WI38 (cell line): Measurements from ENCODE around the gene SLC6A17.

ENCODE experiments used
- H3K4me3 ChIP-seq: 2 replicates; pipeline ENCODE4 v1.5.1; 2011; ENCODE audit warnings: low read depth, mild to moderate bottlenecking, control low read depth, low read length
- TF ChIP-seq, protein P1 (sequence below): IDR thresholded peaks from 2 replicates; pipeline ENCODE4 v1.5.1; 2012; ENCODE audit warnings: low read depth, mild to moderate bottlenecking, control low read depth, low read length

Gene SLC6A17

GRCh38 chr1:110173466-110174105 lies 23.3 kb downstream of the SLC6A17 start:
- TF ChIP-seq, protein P1, sequence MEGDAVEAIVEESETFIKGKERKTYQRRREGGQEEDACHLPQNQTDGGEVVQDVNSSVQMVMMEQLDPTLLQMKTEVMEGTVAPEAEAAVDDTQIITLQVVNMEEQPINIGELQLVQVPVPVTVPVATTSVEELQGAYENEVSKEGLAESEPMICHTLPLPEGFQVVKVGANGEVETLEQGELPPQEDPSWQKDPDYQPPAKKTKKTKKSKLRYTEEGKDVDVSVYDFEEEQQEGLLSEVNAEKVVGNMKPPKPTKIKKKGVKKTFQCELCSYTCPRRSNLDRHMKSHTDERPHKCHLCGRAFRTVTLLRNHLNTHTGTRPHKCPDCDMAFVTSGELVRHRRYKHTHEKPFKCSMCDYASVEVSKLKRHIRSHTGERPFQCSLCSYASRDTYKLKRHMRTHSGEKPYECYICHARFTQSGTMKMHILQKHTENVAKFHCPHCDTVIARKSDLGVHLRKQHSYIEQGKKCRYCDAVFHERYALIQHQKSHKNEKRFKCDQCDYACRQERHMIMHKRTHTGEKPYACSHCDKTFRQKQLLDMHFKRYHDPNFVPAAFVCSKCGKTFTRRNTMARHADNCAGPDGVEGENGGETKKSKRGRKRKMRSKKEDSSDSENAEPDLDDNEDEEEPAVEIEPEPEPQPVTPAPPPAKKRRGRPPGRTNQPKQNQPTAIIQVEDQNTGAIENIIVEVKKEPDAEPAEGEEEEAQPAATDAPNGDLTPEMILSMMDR, result no peak
- no peak overlapping the region for H3K4me3 ChIP-seq

GRCh38 chr1:110174961-110175360 lies 24.7 kb downstream of the SLC6A17 start:
- TF ChIP-seq, protein P1, result no peak
- H3K4me3 ChIP-seq, result no peak overlapping the region

DNA sequence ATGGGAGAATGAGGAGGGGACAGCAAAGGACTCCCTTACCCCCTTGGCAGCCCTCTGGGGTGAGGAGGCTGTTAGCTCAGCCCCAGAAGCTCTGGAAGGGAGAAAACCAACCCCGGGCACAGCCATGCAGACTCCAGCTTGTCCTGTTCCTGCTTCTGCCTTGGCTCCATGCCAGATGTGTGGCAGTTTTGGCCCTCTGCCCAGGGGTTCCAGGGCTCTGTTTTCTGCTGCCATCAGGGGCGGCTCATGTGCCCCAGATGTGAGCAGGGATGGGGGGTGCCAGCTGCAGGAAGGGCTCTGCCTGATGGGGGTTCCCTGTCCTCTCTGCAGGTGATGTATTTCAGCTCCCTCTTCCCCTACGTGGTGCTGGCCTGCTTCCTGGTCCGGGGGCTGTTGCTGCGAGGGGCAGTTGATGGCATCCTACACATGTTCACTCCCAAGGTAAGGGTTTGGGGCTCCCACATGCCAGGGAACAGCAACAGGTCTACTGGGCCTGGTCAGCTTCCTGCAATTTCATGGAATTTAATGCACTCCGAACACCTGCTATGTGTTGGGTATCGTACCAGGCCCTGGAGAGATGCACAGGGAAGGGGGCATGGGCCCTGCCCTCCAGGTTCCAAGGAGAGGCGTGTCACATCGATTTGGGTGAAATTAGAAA lies 26.1 kb downstream of the SLC6A17 start:
- TF ChIP-seq, protein P1, result no peak
- no peak overlapping the region for H3K4me3 ChIP-seq

DNA sequence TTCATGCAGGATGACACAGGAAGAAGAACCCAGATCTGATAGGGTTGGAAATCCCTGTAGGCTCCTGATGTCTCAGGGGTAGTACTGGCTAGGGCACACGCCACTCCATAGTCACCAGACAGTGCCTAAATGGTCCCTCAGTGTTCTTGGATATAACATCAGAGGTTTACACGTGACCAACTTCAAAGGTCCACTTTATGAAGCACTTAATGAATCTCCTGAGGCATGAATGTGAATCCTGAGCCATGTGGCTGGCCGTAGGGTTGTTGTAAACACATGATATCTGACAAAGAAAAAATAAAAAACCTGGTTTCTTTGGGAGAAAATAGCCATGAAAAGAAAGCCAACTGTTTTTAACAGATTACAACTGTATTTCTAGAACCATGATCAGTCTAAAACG lies 27.5 kb downstream of the SLC6A17 start:
- TF ChIP-seq, protein P1, result no peak
- no peak overlapping the region for H3K4me3 ChIP-seq

- TF ChIP-seq, protein P1, result no peak
- H3K4me3 ChIP-seq, result no peak overlapping the region
Observed at GRCh38 chr1:110183642-110184167, 33.4 kb downstream of the SLC6A17 start.

- TF ChIP-seq, protein P1, result no peak
- H3K4me3 ChIP-seq, result no peak overlapping the region
Observed at GRCh38 chr1:110184446-110184845, 34.2 kb downstream of the SLC6A17 start.

GRCh38 chr1:110185181-110185580 lies 34.9 kb downstream of the SLC6A17 start:
- H3K4me3 ChIP-seq, result no peak overlapping the region
- TF ChIP-seq, protein P1, result no peak
